Heart left ventricle (tissue), 13 donors: ENCODE results near the gene ZNF75A.

Experiments used
- CTCF ChIP-seq, 12 donors: fragments of 200-600 bp; sonication (generic) in 4 of 12; IDR thresholded peaks; one replicate each; pipeline versions ENCODE4 v1.5.0 to v1.8.0; 2018 to 2022; ENCODE audit warnings: antibody characterized with exemption in 12 of 12, mild to moderate bottlenecking in 5 of 12
- POLR2A ChIP-seq, 2 donors: fragments of 450-650 bp; IDR thresholded peaks; one replicate each; pipeline ENCODE4 v1.6.1; 2017; ENCODE audit warnings: antibody characterized with exemption in 2 of 2, mild to moderate bottlenecking in 2 of 2, moderate library complexity in 2 of 2
- donor health status: ischemic (EF 13 %, LVEDD 7.1; RV severe dilation, severe dysfunction).
- donor health status: DM: no; HTN: yes; CAD: no.
- donor health status: DM: no; HTN: no; CAD: no.
- donor health status: ischemic (EF 25% LVEDD 6.9; RV normal size, moderate dysfunction).
- donor health status: ischemic (EF 25% LVEDD 5.7; RV mildly dilated, moderate dysfunction).
- donor health status: ischemic (EF 35%, LVEDD 5.7; RV mildly dilated, moderate dysfunction).
- donor health status: nonischemic (EF 11% LVEDD 7.7; RV severe dilation, severe dysfunction).
- donor health status: DM: yes; HTN: yes; CAD: no.
- donor health status: PGD.
- donor health status: ischemic (EF 29% LVEDD 5.4; RV normal size, mild dysfunction).
- donor health status: nonischemic (EF 23%, LVEDD 6.1; RV moderate dilation, normal function).

GRCh38 chr16:3356118-3356517, 50.8 kb downstream of the ZNF75A start:
- TF ChIP-seq POLR2A (IDR thresholded peaks at IDR 0.05) = no peak
- TF ChIP-seq CTCF (IDR thresholded peaks at IDR 0.05) = no peak
